HEK293 (cell line): ENCODE results near the gene WDR41.

ENCODE experiments used
- CTCF ChIP-seq: fragments of 450-650 bp; formaldehyde crosslinking; IDR thresholded peaks from 2 replicates; pipeline ENCODE4 v1.5.1; 2016; ENCODE audit warnings: missing biosample characterization, missing genetic modification characterization
- GFI1B ChIP-seq: fragments of 450-650 bp; formaldehyde crosslinking; IDR thresholded peaks from 2 replicates; pipeline ENCODE4 v1.5.1; 2016; ENCODE audit warnings: missing biosample characterization, missing genetic modification characterization
- KLF8 ChIP-seq: fragments of 450-650 bp; formaldehyde crosslinking; IDR thresholded peaks from 2 replicates; pipeline ENCODE4 v1.5.1; 2016; ENCODE audit warnings: missing biosample characterization, missing genetic modification characterization
- PRDM1 ChIP-seq: fragments of 450-650 bp; formaldehyde crosslinking; IDR thresholded peaks from 2 replicates; pipeline ENCODE4; 2016; ENCODE audit warnings: missing biosample characterization, missing genetic modification characterization
- PRDM10 ChIP-seq: fragments of 450-650 bp; formaldehyde crosslinking; IDR thresholded peaks from 2 replicates; pipeline ENCODE4 v1.5.1; 2016; ENCODE audit warnings: missing biosample characterization, missing genetic modification characterization
- REPIN1 ChIP-seq: fragments of 450-650 bp; formaldehyde crosslinking; IDR thresholded peaks from 2 replicates; pipeline ENCODE4 v1.5.1; 2017; ENCODE audit warnings: missing biosample characterization, missing genetic modification characterization, low read depth
- ZBTB7A ChIP-seq: fragments of 450-650 bp; formaldehyde crosslinking; IDR thresholded peaks from 2 replicates; pipeline ENCODE4 v1.5.1; 2016; ENCODE audit warnings: low read depth, missing biosample characterization, missing genetic modification characterization
- ZEB2 ChIP-seq: fragments of 450-650 bp; formaldehyde crosslinking; IDR thresholded peaks from 2 replicates; pipeline ENCODE4 v1.5.1; 2016; ENCODE audit warnings: missing biosample characterization, missing genetic modification characterization
- ZNF112 ChIP-seq: fragments of 450-650 bp; formaldehyde crosslinking; IDR thresholded peaks from 2 replicates; pipeline ENCODE4 v1.5.0; 2017; ENCODE audit warnings: missing biosample characterization, missing genetic modification characterization
- ZNF138 ChIP-seq: fragments of 450-650 bp; formaldehyde crosslinking; IDR thresholded peaks from 2 replicates; pipeline ENCODE4 v1.5.1; 2016; ENCODE audit warnings: missing biosample characterization, missing genetic modification characterization, borderline replicate concordance
- ZNF23 ChIP-seq: fragments of 450-650 bp; formaldehyde crosslinking; IDR thresholded peaks from 2 replicates; pipeline ENCODE4 v1.5.1; 2016; ENCODE audit warnings: missing biosample characterization, missing genetic modification characterization, borderline replicate concordance
- ZNF549 ChIP-seq: fragments of 450-650 bp; IDR thresholded peaks from 2 replicates; pipeline ENCODE4 v1.5.1; 2018; ENCODE audit warnings: missing biosample characterization, missing genetic modification characterization, mild to moderate bottlenecking, inconsistent platforms, moderate library complexity
- ZNF704 ChIP-seq: fragments of 450-650 bp; formaldehyde crosslinking; IDR thresholded peaks from 2 replicates; pipeline ENCODE4 v1.5.1; 2016; ENCODE audit warnings: missing biosample characterization, missing genetic modification characterization

- TF ChIP-seq CTCF (no peak), ZNF112 (tag by site-specific recombination) (no peak), ZNF23 (tag by site-specific recombination) (no peak), PRDM1 (tag by site-specific recombination) (no peak), GFI1B (tag by site-specific recombination) (no peak), PRDM10 (tag by site-specific recombination) (no peak), KLF8 (tag by site-specific recombination) (no peak), ZEB2 (tag by site-specific recombination) (no peak), ZNF549 (tag by site-specific recombination) (no peak), ZNF138 (tag by site-specific recombination) (no peak), ZNF704 (no peak), REPIN1 (no peak), ZBTB7A (no peak)
Observed at GRCh38 chr5:77425420-77425819, 66.7 kb downstream of the WDR41 start.
